HTR-8/SVneo (cell line): ENCODE results near the gene NOP9.

Experiments used
- DNase-seq: peaks from one replicate; pipeline ENCODE4 v3.0.0; 2011; ENCODE audit warnings: low spot score, mixed read lengths; ENCODE audit not compliant: insufficient read length
- FAIRE-seq: peaks from 2 replicates; lab custom pipeline; 2011; peaks lifted over from hg19 to GRCh38; lab: Jason Lieb, UNC

The NOP9 gene

DNA sequence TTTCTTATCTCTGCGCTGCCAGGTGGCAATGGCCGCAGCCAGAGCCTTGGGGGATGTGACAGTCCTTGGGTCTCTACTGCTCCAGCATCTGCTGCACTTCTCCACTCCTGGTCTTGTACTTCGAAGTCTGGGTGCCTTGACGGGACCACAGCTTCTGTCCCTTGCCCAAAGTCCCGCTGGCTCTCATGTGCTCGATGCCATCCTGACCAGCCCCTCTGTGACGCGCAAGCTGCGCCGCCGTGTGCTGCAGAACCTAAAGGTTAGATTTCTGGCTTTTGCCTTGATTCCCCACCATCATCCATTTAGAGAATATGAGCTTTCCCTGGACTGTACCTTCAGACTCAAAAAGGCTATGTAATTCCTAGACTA is 4.4 kb downstream of the NOP9 start:
- FAIRE-seq: no peak

DNA sequence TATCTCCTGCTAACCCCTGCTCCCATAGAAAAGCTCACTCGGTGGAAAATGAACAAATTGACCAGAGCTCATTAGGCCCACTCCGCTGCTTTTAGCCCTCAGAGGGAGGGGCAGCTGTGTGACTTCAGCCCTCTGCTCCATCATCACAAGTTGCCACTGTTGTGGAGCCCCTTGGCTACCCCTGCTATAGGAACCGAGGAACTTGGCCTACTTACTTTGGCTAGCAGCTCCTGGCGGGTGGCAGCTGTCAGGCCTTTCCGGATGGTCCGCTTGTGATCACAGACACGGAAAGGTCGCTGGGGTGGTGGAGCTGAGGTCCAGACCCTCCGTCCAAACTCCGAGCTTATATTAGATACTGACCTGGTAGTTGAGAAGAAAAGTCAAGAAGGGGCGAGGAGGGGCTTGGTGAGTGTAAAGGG is 7.5 kb downstream of the NOP9 start:
- DNase-seq: no peak

More for the DNA sequence above, 4.4 kb downstream of the NOP9 start:
- DNase-seq: no peak

DNA sequence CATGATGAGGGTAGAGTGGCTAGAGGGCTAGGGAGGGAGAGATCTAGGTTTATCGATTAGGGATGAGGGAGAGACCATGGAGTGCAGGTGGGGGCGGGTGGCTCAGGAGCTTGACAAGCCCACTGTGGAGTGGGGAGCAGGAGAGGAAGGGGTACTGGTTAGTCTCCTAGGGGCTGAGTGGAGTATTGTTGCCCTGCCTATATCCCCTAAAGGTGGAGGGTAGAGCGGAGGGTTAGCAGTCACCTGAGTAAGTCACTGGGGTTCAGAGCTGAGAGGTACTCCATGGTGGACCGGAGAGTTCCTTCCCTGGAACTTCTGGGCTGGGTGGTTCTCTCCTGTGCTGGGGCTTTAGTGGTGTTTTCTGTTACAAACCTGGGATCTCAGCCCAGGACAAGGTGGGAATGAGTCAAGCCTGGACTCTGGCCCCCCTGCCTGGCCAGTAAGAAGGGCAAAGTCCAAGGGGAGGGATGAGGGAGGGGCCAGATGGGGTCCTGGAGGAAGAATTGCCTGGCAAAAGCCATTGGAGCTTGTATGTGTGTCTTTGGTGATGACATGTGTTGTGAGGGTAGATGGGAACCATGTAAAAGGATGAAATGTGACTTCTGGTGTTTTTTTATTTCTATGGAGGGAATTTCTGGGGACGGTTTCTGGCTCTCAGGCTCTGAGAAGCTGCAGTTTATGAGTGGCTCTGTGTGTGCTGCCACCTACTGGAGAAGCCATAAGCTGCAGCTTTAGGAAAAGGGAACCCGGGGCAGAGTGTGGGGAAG is 8.1 kb downstream of the NOP9 start, which contains the start of gene CIDEB:
TSS of gene CIDEB (minus strand) at position 403 of the 767 bp plus-strand sequence. CDS start at position 284, 119 bp downstream.
- FAIRE-seq (no peak), DNase-seq (peak; percentile 62)

More for the DNA sequence above, 7.5 kb downstream of the NOP9 start:
- no peak for FAIRE-seq

DNA sequence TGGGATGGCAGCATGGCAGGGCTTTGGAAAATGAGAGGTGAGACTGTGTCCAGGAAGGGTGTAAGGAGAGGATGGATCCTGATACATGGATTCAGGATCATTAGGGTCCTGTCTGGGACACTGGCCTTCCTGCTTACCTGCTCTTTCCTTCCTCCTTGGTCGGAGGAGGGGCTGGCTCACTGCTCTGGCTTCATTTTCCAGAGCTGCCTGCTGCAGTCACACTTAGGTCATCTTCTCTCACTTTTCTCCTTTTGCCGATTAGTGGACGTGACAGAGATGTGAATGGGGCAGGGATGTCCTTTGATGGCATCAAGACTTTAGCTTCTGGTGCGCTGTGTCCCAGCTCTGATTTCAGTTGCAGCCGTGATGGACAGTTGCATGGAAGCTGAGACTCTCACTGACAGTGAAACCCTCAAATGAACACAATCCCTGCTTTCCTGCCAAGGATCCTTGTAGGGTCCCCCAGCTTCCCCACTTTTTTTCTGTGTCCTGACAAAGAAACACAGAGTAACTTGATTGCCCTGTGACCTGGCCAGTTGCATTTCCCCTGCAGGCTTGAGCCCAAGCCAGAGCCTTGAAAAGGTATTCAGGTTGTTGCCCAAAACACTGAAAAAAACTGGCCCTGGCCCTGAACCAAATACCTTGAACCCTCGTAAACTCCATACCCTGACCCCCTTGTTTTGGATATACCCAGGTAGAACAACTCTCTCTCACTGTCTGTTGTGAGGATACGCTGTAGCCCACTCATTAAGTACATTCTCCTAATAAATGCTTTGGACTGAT is 8.9 kb downstream of the NOP9 start:
- no peak for DNase-seq
- no peak for FAIRE-seq

DNA sequence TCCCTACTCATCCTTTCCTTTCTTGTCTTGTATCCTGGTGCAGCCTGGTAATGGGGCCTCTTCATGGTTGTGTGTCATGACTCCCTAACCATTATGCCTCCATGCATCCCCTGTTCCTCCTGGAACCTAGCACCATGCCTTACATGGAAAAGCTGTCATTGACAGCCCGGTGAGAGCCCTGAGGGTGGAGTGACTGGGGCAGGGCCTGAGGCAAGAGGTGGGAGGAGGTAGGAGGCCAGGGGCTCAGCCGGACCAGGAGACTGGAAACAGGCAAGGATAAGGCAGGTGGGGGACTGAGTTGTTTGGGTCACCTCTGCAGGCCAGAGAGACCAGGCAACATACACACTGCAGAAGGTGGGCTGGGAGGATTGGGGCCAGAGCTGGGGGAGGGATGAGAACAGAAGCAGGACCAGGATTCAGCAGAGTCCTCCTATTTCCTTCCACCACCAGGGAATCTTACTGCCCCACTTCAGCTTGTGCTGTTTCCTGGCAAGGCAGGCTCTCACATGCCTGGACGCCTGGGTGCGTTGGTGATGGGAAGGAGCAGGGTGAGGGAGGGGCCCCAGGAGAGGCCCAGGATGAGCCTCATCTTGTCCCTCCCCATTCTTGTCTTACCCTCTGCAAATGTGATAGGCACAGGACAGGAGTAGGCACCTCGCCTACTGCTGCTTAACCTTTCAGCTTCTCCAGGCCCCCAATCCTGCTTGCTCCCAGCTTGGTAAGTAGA is 10.1 kb downstream of the NOP9 start, which contains the start of gene LTB4R2:
TSS of gene LTB4R2 (plus strand) at position 603 of the 727 bp plus-strand sequence. CDS start 525 bp downstream, outside the sequence.
- DNase-seq (no peak), FAIRE-seq (no peak)

DNA sequence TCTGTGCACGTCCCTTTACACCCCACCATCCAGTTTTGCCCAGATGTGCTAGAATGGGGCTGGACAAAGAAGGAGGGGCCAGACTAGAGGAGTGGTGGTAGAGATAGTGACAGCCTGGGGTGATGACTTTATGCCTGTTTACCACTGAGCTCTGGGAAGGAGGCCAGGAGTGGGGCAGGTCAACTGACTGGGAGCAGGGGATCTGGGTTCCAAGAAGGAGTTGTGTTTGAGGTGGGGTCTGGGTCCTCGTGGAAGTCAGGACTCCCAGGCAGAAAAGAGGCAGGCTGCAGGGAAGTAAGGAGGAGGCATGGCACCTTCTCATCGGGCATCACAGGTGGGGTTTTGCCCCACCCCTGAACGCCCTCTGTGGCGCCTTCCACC is 10.6 kb downstream of the NOP9 start:
- no peak for FAIRE-seq

DNA sequence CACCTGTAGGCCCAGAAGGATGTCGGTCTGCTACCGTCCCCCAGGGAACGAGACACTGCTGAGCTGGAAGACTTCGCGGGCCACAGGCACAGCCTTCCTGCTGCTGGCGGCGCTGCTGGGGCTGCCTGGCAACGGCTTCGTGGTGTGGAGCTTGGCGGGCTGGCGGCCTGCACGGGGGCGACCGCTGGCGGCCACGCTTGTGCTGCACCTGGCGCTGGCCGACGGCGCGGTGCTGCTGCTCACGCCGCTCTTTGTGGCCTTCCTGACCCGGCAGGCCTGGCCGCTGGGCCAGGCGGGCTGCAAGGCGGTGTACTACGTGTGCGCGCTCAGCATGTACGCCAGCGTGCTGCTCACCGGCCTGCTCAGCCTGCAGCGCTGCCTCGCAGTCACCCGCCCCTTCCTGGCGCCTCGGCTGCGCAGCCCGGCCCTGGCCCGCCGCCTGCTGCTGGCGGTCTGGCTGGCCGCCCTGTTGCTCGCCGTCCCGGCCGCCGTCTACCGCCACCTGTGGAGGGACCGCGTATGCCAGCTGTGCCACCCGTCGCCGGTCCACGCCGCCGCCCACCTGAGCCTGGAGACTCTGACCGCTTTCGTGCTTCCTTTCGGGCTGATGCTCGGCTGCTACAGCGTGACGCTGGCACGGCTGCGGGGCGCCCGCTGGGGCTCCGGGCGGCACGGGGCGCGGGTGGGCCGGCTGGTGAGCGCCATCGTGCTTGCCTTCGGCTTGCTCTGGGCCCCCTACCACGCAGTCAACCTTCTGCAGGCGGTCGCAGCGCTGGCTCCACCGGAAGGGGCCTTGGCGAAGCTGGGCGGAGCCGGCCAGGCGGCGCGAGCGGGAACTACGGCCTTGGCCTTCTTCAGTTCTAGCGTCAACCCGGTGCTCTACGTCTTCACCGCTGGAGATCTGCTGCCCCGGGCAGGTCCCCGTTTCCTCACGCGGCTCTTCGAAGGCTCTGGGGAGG is 11.3 kb downstream of the NOP9 start, which contains the start of gene LTB4R:
TSS of gene LTB4R (plus strand) at position 857 of the 959 bp plus-strand sequence. CDS start 4,150 bp downstream, outside the sequence.
- no peak for DNase-seq

More for the DNA sequence above, 10.6 kb downstream of the NOP9 start:
- no peak for DNase-seq

DNA sequence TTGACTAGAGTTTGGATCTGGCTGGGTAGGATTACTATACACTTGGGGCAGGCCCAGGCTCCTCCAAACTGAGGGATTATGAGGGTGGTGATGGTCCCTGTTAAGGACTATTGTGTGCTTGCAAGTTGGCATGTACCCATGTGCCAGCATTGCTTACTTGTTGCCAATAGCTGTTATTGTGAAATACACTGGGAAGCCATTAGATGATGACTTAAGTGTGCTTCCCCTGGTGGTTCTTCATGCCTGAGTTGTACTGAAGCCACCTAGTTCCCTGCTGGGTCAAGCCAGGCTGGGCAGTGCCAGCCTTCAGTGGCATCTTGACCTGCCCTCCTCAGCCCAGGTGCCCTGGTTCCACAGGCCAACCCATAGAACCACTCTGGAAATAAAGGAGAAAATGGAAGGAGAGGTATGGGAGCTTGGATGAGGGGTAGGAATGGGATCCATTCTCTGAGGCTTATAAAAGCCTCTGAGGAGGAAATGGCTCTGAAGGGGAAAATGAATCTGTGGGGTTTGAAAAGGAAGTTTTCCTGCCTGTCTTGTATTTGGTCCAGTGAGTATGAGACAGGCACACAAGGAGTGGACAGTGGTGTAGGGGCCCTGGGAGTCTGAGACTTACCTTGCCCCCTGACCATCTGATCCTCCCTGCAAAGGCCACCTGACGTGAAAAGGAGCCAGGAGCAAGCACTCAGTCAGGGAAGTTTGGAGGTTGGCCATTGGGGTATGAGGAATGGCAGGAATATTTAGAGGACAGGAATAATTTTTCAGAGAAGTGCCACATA is 12.4 kb downstream of the NOP9 start:
- DNase-seq (no peak), FAIRE-seq (no peak)

More for the DNA sequence above, 11.3 kb downstream of the NOP9 start, which contains the start of gene LTB4R:
- no peak for FAIRE-seq

DNA sequence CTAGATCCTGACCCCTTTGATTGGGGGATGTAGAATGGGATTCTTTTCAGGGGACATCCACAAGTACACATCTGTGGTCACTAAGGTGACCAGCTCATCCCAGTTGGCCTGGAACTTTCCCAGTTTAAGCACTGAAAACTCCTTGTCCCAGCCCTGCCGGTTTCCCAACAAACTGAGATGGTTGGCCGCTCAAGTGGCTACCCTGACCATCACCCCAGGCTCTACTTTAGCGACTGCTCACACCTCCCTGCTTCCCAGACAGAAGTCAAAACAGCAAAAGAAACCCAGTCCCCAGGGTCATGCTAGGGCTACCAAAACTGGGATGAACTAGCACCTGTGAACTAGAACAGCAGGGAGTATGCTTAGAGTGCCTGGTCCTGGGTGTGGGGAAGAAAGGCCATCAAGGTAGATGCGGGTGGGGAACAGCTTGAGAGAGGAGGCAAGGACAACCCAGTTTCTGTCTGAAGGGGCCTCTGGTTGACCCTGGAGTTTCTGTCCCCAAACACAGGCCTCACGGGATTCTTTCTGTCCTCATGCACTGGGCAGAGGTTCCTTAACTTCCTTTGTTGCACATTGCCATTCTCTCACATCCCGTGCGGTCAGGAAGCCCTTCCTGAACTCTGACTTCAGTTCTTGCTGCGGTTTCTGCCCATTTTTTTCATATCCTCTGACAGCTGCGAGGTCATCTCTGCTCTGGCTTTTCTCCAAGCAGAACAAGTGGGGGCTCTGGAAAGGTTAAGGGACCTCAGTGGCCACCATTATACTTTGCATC is 13.3 kb downstream of the NOP9 start:
- FAIRE-seq: no peak
- DNase-seq: no peak

DNA sequence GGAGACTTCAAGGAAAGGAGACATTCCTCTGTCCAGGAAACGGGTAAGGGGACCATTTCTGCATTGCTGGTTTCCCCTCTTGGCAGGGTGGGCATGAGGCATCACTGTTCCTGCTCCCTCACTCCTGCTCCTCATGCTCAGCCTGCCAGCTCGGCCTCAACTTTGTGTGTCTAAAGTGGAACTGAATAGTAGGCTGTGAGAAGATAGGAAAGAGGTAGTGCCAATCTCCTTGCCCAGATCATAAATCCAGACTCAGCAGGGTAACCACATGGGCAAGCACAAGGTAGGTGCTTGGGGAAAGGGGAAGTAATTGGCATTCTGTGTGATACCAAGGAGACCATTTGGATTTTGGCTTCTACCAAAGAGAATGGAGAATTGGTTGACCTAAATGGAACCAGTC is 14.3 kb downstream of the NOP9 start:
- no peak for FAIRE-seq

DNA sequence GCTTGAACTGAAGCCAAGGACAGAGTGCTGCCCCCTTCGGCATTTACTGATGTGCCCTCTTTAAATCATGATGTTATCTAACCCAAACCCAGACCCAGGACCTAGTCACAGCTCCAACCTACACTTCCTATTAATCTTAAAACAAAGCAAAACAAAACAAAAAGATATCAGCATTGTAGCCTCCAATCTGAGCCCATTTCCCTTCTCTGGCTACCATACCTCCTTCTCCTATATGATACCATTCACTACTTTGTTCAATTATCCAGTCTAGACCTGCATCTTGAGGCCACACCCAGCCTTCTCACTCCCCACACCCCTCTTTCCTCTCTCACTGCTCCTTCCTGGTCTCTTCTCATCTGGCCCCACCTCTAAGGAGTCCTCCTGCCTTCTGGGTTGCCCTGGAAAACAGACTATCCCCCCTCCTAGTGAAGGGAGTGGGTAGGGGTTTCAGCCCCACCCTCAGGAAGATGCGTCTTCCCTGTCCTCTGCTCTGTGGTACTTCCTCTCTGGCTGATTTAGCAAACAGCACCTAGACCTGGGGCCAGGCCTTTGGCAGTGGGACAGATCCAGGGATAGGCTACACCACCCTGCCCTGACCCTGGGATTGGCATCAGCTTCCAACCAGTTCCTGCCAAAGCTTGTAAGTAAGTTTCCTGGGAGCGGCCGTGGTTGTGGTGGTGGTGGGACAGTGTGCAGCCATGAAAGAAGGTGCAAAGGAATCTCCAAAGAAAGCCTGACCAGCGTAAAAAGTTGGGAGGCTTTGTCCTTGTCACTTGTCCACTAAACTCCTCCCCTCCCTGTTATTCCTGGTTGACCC is 14.9 kb downstream of the NOP9 start:
- FAIRE-seq (no peak), DNase-seq (no peak)

More for the DNA sequence above, 14.3 kb downstream of the NOP9 start:
- DNase-seq: no peak

DNA sequence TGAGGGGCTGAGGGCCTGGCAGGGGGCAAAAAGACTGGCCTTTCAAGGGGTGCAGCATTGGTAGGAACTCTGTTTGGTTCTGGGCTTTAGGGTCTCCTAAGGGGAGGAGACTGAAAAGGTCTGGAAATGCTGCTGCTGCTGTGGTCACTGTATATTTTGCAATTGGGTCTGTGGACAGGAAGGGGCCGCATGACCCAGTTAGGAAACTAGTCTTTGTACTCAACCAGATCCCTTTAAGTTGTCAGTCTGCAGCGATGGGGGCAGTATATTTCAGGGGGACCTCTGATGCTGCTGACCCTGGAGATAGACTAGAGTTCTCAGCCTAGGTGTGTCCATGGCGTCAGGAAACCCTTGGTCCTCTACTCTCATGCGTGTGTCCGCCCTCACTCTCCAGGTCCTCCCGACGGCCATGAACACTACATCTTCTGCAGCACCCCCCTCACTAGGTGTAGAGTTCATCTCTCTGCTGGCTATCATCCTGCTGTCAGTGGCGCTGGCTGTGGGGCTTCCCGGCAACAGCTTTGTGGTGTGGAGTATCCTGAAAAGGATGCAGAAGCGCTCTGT is 15.7 kb downstream of the NOP9 start:
- FAIRE-seq: no peak

DNA sequence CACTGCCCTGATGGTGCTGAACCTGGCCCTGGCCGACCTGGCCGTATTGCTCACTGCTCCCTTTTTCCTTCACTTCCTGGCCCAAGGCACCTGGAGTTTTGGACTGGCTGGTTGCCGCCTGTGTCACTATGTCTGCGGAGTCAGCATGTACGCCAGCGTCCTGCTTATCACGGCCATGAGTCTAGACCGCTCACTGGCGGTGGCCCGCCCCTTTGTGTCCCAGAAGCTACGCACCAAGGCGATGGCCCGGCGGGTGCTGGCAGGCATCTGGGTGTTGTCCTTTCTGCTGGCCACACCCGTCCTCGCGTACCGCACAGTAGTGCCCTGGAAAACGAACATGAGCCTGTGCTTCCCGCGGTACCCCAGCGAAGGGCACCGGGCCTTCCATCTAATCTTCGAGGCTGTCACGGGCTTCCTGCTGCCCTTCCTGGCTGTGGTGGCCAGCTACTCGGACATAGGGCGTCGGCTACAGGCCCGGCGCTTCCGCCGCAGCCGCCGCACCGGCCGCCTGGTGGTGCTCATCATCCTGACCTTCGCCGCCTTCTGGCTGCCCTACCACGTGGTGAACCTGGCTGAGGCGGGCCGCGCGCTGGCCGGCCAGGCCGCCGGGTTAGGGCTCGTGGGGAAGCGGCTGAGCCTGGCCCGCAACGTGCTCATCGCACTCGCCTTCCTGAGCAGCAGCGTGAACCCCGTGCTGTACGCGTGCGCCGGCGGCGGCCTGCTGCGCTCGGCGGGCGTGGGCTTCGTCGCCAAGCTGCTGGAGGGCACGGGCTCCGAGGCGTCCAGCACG is 16.4 kb downstream of the NOP9 start:
- no peak for DNase-seq
- no peak for FAIRE-seq

More for the DNA sequence above, 15.7 kb downstream of the NOP9 start:
- no peak for DNase-seq

DNA sequence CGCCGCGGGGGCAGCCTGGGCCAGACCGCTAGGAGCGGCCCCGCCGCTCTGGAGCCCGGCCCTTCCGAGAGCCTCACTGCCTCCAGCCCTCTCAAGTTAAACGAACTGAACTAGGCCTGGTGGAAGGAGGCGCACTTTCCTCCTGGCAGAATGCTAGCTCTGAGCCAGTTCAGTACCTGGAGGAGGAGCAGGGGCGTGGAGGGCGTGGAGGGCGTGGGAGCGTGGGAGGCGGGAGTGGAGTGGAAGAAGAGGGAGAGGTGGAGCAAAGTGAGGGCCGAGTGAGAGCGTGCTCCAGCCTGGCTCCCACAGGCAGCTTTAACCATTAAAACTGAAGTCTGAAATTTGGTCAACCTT is 16.9 kb downstream of the NOP9 start:
- FAIRE-seq (no peak), DNase-seq (no peak)

DNA sequence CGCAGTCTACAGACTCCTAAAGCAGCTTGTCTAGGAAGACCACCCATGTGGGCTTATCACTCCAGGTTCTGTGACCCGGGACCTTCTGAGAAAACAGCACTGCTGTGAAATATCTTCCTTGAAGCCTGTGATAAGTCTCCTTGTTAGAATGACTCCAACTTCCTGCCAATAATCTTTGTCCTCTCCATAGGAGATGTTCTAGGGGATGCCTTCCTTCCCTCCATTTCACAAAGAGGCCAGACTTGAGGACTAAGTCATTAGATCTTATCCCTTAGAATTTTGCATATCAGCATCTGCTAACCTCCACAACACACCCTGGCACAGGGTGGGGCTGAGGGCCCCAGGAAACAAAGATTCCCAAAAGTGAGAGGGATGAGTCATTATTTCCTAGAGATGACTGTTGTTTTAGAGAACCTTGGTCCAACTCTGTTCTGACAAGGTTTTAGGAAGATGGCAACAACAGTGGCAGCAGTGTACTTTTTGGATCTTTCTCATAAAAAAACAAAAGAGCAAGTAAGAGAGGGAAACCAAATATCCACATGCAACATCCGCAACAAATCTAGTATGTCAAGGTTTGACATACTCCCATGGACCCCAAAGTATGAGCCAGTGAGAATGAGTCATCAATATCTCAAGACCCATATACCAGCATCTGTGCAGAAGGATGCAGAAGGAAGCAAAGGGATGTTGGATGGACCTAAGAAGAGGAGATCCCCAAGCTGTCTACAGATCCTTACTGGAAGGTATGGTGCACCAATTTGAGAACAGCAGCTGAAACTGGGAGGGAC is 17.7 kb downstream of the NOP9 start:
- DNase-seq (no peak), FAIRE-seq (no peak)
